ENCODE results near the gene EP400.

Gene EP400

DNA sequence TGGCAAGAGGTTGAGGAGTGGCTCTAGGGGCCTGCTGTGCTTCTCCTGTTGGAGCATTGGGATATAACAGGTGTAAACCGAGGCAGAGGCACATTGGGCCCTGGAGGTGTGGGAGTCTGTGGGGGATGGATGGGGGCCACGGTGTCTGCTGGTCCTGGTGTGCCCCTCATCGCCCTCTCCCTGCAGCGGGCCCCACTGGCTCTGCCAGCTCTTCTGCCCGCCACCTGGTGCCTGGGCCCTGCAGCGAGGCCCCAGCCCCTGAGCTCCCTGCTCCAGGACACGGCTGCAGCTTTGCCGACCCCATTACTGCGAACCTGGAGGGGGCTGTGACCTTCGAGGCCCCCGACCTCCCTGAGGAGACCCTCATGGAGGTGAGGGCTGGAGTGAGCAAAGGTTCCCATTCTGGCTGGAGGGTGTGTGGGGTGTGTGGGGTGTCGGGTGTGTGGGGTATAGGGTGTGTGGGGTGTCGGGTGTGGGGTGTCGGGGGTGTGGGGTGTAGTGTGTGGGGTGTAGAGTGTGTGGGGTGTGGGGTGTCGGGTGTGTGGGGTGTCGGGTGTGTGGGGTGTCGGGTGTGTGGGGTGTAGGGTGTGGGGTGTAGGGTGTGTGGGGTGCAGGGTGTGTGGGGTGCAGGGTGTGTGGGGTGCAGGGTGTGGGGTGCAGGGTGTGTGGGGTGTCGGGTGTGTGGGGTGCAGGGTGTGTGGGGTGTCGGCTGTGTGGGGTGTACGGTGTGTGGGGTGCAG lies 31.3 kb upstream of the EP400 start:
- Histone ChIP-seq H3K27me3 (ENCODE audit: low read length) (no peaks in the 10 kb centered on the region), H3K4me3 (ENCODE audit: insufficient read depth, low read length, poor library complexity, severe bottlenecking) (no peak overlapping the region), H3K4me2 (ENCODE audit: low read depth, low read length, poor library complexity, severe bottlenecking) (no peak overlapping the region), H2AFZ (ENCODE audit: low read depth, low read length, severe bottlenecking) (no peak overlapping the region), H4K20me1 (ENCODE audit: low read depth, low read length) (0 out of 2 replicates have a peak, but pooled peaks cover 8% of the 10 kb centered on the region), H3F3A (ENCODE audit: insufficient read depth) (no peaks in the 10 kb centered on the region), H3K27ac (ENCODE audit: low read depth, low read length) (no peak overlapping the region), H3K9ac (ENCODE audit: low read length) (no peak overlapping the region), H3K9me2 (replicated peaks; ENCODE audit: insufficient read depth, low read length) (no peaks in the 10 kb centered on the region), H3K79me2 (ENCODE audit: insufficient read depth, low read length) (no peaks in the 10 kb centered on the region), H3K36me3 (ENCODE audit: low read length) (no peaks in the 10 kb centered on the region), H3K9me3 (ENCODE audit: insufficient read depth, low read length) (no peaks in the 10 kb centered on the region)
- no peak for TF ChIP-seq EZH2phosphoT487 (conservative IDR thresholded peaks at IDR 0.05; ENCODE audit: low read length)
- TF ChIP-seq, protein P1, sequence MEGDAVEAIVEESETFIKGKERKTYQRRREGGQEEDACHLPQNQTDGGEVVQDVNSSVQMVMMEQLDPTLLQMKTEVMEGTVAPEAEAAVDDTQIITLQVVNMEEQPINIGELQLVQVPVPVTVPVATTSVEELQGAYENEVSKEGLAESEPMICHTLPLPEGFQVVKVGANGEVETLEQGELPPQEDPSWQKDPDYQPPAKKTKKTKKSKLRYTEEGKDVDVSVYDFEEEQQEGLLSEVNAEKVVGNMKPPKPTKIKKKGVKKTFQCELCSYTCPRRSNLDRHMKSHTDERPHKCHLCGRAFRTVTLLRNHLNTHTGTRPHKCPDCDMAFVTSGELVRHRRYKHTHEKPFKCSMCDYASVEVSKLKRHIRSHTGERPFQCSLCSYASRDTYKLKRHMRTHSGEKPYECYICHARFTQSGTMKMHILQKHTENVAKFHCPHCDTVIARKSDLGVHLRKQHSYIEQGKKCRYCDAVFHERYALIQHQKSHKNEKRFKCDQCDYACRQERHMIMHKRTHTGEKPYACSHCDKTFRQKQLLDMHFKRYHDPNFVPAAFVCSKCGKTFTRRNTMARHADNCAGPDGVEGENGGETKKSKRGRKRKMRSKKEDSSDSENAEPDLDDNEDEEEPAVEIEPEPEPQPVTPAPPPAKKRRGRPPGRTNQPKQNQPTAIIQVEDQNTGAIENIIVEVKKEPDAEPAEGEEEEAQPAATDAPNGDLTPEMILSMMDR (IDR thresholded peaks at IDR 0.05; ENCODE audit: insufficient read depth, low read length, poor library complexity, severe bottlenecking): no peak

DNA sequence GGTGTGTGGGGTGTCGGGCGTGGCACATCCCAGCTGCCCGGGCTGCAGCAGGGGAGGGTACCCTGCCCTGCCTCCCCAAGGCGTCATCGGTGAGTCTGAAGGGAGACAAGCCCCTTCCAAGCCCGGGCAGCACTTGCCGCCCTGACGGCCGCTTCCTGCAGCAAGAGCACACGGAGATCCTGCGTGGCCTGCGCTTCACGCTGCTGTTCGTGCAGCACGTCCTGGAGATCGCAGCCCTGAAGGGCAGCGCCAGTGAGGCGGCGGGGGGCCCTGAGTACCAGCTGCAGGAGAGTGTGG lies 30.7 kb upstream of the EP400 start:
- H2AFZ ChIP-seq (ENCODE audit: low read depth, low read length, severe bottlenecking): no peak overlapping the region
- no peak for TF ChIP-seq EZH2phosphoT487 (conservative IDR thresholded peaks at IDR 0.05; ENCODE audit: low read length)
- TF ChIP-seq, protein P1 (IDR thresholded peaks at IDR 0.05; ENCODE audit: insufficient read depth, low read length, poor library complexity, severe bottlenecking): no peak
- H3K9me3 ChIP-seq (ENCODE audit: insufficient read depth, low read length): no peaks in the 10 kb centered on the region
- no peak overlapping the region for H3K9ac ChIP-seq (ENCODE audit: low read length)
- no peaks in the 10 kb centered on the region for H3F3A ChIP-seq (ENCODE audit: insufficient read depth)
- H3K4me3 ChIP-seq (ENCODE audit: insufficient read depth, low read length, poor library complexity, severe bottlenecking): no peak overlapping the region
- no peaks in the 10 kb centered on the region for H3K27me3 ChIP-seq (ENCODE audit: low read length)
- H3K4me2 ChIP-seq (ENCODE audit: low read depth, low read length, poor library complexity, severe bottlenecking): no peak overlapping the region
- no peaks in the 10 kb centered on the region for H3K79me2 ChIP-seq (ENCODE audit: insufficient read depth, low read length)
- no peak overlapping the region for H3K27ac ChIP-seq (ENCODE audit: low read depth, low read length)
- H3K9me2 ChIP-seq (replicated peaks; ENCODE audit: insufficient read depth, low read length): no peaks in the 10 kb centered on the region
- H4K20me1 ChIP-seq (ENCODE audit: low read depth, low read length): 0 out of 2 replicates have a peak, but pooled peaks cover 8% of the 10 kb centered on the region
- no peaks in the 10 kb centered on the region for H3K36me3 ChIP-seq (ENCODE audit: low read length)

DNA sequence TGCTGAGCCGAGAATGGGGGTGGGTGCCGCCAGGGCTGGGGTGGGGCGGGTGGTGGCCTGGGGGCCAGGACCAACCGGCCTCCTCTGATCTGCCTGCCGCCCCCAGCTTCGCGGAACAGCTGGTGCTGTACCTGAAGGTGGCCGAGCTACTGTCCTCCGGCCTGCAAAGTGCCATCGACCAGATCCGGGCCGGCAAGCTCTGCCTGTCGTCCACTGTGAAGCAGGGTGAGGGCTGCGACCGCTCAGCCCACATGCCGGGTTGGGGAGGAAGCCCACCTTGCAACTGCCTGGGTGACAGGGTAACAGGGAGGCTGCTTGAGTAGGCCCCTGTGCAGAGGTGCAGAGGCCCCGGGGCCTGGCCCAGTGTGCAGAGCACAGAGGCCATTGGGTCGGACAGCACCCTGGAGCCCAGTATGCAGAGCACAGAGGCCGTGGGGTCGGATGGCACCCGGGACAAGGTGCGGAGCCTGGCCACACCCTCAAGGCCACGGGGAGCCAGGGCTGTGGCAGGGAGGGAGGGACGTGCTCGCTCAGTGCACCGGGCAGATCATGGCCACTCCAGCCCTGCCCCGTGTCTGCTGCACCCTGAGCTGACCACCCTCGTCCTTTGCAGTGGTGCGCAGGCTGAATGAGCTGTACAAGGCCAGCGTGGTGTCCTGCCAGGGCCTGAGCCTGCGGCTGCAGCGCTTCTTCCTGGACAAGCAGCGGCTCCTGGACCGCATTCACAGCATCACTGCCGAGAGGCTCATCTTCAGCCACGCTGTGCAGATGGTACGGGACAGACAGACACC lies 30.2 kb upstream of the EP400 start:
- Histone ChIP-seq H3K4me2 (ENCODE audit: low read depth, low read length, poor library complexity, severe bottlenecking) (no peak overlapping the region), H3K4me3 (ENCODE audit: insufficient read depth, low read length, poor library complexity, severe bottlenecking) (no peak overlapping the region), H4K20me1 (ENCODE audit: low read depth, low read length) (0 out of 2 replicates have a peak, but pooled peaks cover 8% of the 10 kb centered on the region), H3K27me3 (ENCODE audit: low read length) (no peaks in the 10 kb centered on the region), H2AFZ (ENCODE audit: low read depth, low read length, severe bottlenecking) (no peak overlapping the region), H3K36me3 (ENCODE audit: low read length) (no peaks in the 10 kb centered on the region), H3K9me3 (ENCODE audit: insufficient read depth, low read length) (no peaks in the 10 kb centered on the region), H3K9me2 (replicated peaks; ENCODE audit: insufficient read depth, low read length) (no peaks in the 10 kb centered on the region), H3K27ac (ENCODE audit: low read depth, low read length) (no peak overlapping the region), H3F3A (ENCODE audit: insufficient read depth) (peaks cover 5% of the 10 kb centered on the region; the same call in 1 of the 2 replicates), H3K9ac (ENCODE audit: low read length) (no peak overlapping the region), H3K79me2 (ENCODE audit: insufficient read depth, low read length) (no peaks in the 10 kb centered on the region)
- TF ChIP-seq, protein P1 (IDR thresholded peaks at IDR 0.05; ENCODE audit: insufficient read depth, low read length, poor library complexity, severe bottlenecking): no peak
- no peak for TF ChIP-seq EZH2phosphoT487 (conservative IDR thresholded peaks at IDR 0.05; ENCODE audit: low read length)
